ENCODE data around the gene ZNF74. TPM values are rescaled to one million over a fixed set of nuclear protein-coding genes. Genes with fewer than 3 reads are reported as not detected.
"Not testable (repeated sequence)": the region's sequence is repeated elsewhere in the genome, so short reads cannot be mapped to it uniquely, and the experiment has no call there.

ZNF74 gene
- 10 to 100 TPM; 11.4 to 18.8 (median 15.2) TPM for total RNA-seq
- 1 to 10 TPM; 1.4 to 4.8 (median 2.4) TPM for polyA plus RNA-seq

- Histone ChIP-seq H3K27me3 (no peaks in the 10 kb centered on the region), H3K4me1 (peaks cover 0 to 23% (median 20%) of the 10 kb centered on the region in 4 donors), H3K27ac (peak within 1 kb of the TSS; percentile 81 to 83 (median 82)), H3K36me3 (no peaks in the 10 kb centered on the region), H3K4me3 (peak within 1 kb of the TSS; percentile 79 to 93 (median 88)), H3K9me3 (no peaks in the 10 kb centered on the region)
- DNase-seq = peak; percentile 95
- 1% methylated on average over 71 of the region's 71 CpGs for WGBS, 2 donors
- TF ChIP-seq POLR2A (IDR thresholded peaks at IDR 0.05) (peak in 1 of 2 donors; percentile 46), EP300 (IDR thresholded peaks at IDR 0.05) (no peak), CTCF (IDR thresholded peaks at IDR 0.05) (peak in 1 of 4 experiments; percentile 10), POLR2AphosphoS5 (IDR thresholded peaks at IDR 0.05) (peak; percentile 58 to 77 (median 74))
- intact Hi-C loops (cut with DNase I) = no loop called here
Observed at GRCh38 chr22:20393705-20394476, at the start of gene ZNF74. TSS of gene ZNF74 (plus strand) at chr22:20394151. CDS start at chr22:20394629, 478 bp downstream.

GRCh38 chr22:20346553-20346952 is 47.4 kb upstream of the ZNF74 start:
- H3K36me3 ChIP-seq; intact Hi-C loops (cut with DNase I); H3K27ac ChIP-seq; H3K4me3 ChIP-seq; H3K9me3 ChIP-seq; H3K27me3 ChIP-seq; DNase-seq; H3K4me1 ChIP-seq: not testable (repeated sequence)
- 69 to 84% methylated on average over 4 of the region's 7 CpGs for WGBS, 2 donors

GRCh38 chr22:20352536-20352935 is 41.4 kb upstream of the ZNF74 start:
- H3K4me3 ChIP-seq; intact Hi-C loops (cut with DNase I): not testable (repeated sequence)

GRCh38 chr22:20354238-20354975 is 39.5 kb upstream of the ZNF74 start:
- 95% methylated on average over 81 of the region's 81 CpGs for WGBS, 2 donors
- intact Hi-C loops (cut with DNase I) = no loop called here
- Histone ChIP-seq H3K4me3 (no peak overlapping the region), H3K4me1 (no peaks in the 10 kb centered on the region), H3K27ac (no peak overlapping the region), H3K9me3 (no peaks in the 10 kb centered on the region), H3K27me3 (no peaks in the 10 kb centered on the region), H3K36me3 (no peaks in the 10 kb centered on the region)
- no peak for DNase-seq
- no peak for TF ChIP-seq EP300 (IDR thresholded peaks at IDR 0.05)
- no peak for TF ChIP-seq POLR2A (IDR thresholded peaks at IDR 0.05)
- TF ChIP-seq POLR2AphosphoS5 (IDR thresholded peaks at IDR 0.05) = no peak
- TF ChIP-seq CTCF (IDR thresholded peaks at IDR 0.05) = no peak

More at GRCh38 chr22:20352536-20352935, 41.4 kb upstream of the ZNF74 start:
- not testable (repeated sequence) for H3K4me1 ChIP-seq, H3K27ac ChIP-seq, H3K27me3 ChIP-seq, DNase-seq, H3K9me3 ChIP-seq, H3K36me3 ChIP-seq
- WGBS, 2 donors = 64 to 79% methylated on average over 6 of the region's 6 CpGs

GRCh38 chr22:20355939-20356636 is 37.9 kb upstream of the ZNF74 start:
- H3K4me3 ChIP-seq; H3K36me3 ChIP-seq; H3K9me3 ChIP-seq; H3K27me3 ChIP-seq; H3K4me1 ChIP-seq; H3K27ac ChIP-seq; intact Hi-C loops (cut with DNase I); DNase-seq: not testable (repeated sequence)
- WGBS, 2 donors = 96% methylated on average over 95 to 98 of the region's 98 CpGs

GRCh38 chr22:20356906-20357305 is 37.0 kb upstream of the ZNF74 start:
- intact Hi-C loops (cut with DNase I); H3K36me3 ChIP-seq; H3K9me3 ChIP-seq; H3K27ac ChIP-seq; DNase-seq; H3K27me3 ChIP-seq; H3K4me1 ChIP-seq; H3K4me3 ChIP-seq: not testable (repeated sequence)
- 95 to 96% methylated on average over 66 of the region's 66 CpGs for WGBS, 2 donors

- H3K4me1 ChIP-seq; H3K27ac ChIP-seq; H3K4me3 ChIP-seq; intact Hi-C loops (cut with DNase I); DNase-seq; H3K27me3 ChIP-seq; H3K9me3 ChIP-seq; H3K36me3 ChIP-seq: not testable (repeated sequence)
- WGBS, 2 donors = 95 to 97% methylated on average over 56 of the region's 70 CpGs
Observed at GRCh38 chr22:20357967-20358366, 36.0 kb upstream of the ZNF74 start.

- H3K4me3 ChIP-seq; DNase-seq; H3K27ac ChIP-seq; H3K36me3 ChIP-seq; intact Hi-C loops (cut with DNase I); H3K9me3 ChIP-seq; H3K4me1 ChIP-seq; H3K27me3 ChIP-seq: not testable (repeated sequence)
- WGBS, 2 donors = 96 to 98% methylated on average over 103 of the region's 103 CpGs
Observed at GRCh38 chr22:20358503-20359239, 35.3 kb upstream of the ZNF74 start.

- intact Hi-C loops (cut with DNase I); DNase-seq; H3K27me3 ChIP-seq; H3K4me3 ChIP-seq; H3K4me1 ChIP-seq; H3K9me3 ChIP-seq; H3K27ac ChIP-seq; H3K36me3 ChIP-seq: not testable (repeated sequence)
- 96% methylated on average over 60 of the region's 60 CpGs for WGBS, 2 donors
Observed at GRCh38 chr22:20360261-20360660, 33.7 kb upstream of the ZNF74 start.

Measured in sigmoid colon (tissue), 7 donors.